HEK293 (cell line): ENCODE data around the gene RPP25L.

ENCODE experiments used
- CTCF ChIA-PET: fragments of 350-600 bp; formaldehyde crosslinking; extraction: SDS; loops from one replicate; lab custom pipeline; 2021; ENCODE audit warnings: antibody characterized with exemption; lab: Yijun Ruan, JAX
- POLR2A ChIA-PET: fragments of 300-600 bp; formaldehyde crosslinking; extraction: SDS; loops from one replicate; lab custom pipeline; 2020; ENCODE audit warnings: antibody characterized with exemption, inconsistent platforms; lab: Yijun Ruan, JAX
- H3K27ac ChIP-seq: fragments of 200-500 bp; sonication (Bioruptor generic); 2 replicates; pipeline ENCODE4 v1.5.1; 2014; ENCODE audit warnings: low read depth, low read length, control low read depth, inconsistent platforms; ENCODE audit errors: extremely low read depth
- H3K36me3 ChIP-seq, 2 experiments: fragments of 200-500 bp in 1 of 2; sonication (Bioruptor generic) in 1 of 2; 1 replicate in 1 of 2; 2 replicates in 1 of 2; pipeline ENCODE4 v1.5.1; 2014 to 2017; ENCODE audit warnings: inconsistent platforms in 2 of 2, low read length in 2 of 2; ENCODE audit not compliant: control insufficient read depth in 2 of 2, insufficient read depth in 1 of 2
- H3K4me1 ChIP-seq: fragments of 200-500 bp; sonication (Bioruptor generic); 2 replicates; pipeline ENCODE4 v1.5.1; 2014; ENCODE audit warnings: mild to moderate bottlenecking, low read length, inconsistent platforms; ENCODE audit not compliant: control insufficient read depth, insufficient read depth
- H3K4me3 ChIP-seq: 2 replicates; pipeline ENCODE4 v1.5.1; 2011; ENCODE audit warnings: low read depth, mild to moderate bottlenecking, control low read depth, low read length, moderate library complexity
- H3K9me3 ChIP-seq: fragments of 200-500 bp; sonication (Bioruptor generic); 2 replicates; pipeline ENCODE4 v1.5.1; 2014; ENCODE audit warnings: low read depth, low read length, inconsistent platforms; ENCODE audit not compliant: control insufficient read depth, insufficient read depth
- GLI2 ChIP-seq: fragments of 450-650 bp; formaldehyde crosslinking; IDR thresholded peaks from 2 replicates; pipeline ENCODE4; 2017; ENCODE audit warnings: missing biosample characterization, missing genetic modification characterization, low read depth, borderline replicate concordance
- GLIS1 ChIP-seq: fragments of 450-650 bp; formaldehyde crosslinking; IDR thresholded peaks from 2 replicates; pipeline ENCODE4 v1.5.1; 2016; ENCODE audit warnings: missing biosample characterization, missing genetic modification characterization
- HOXA7 ChIP-seq: sonication (generic); formaldehyde crosslinking; IDR thresholded peaks from 2 replicates; pipeline ENCODE4 v1.8.1; 2022; ENCODE audit warnings: missing genetic modification reagents, borderline replicate concordance
- TRIM28 ChIP-seq: IDR thresholded peaks from 2 replicates; pipeline ENCODE4 v1.6.1; 2011; ENCODE audit warnings: low read length, control low read depth, borderline replicate concordance
- ZNF18 ChIP-seq: fragments of 450-650 bp; formaldehyde crosslinking; IDR thresholded peaks from 2 replicates; pipeline ENCODE4 v1.5.1; 2016; ENCODE audit warnings: missing biosample characterization, missing genetic modification characterization
- ZNF211 ChIP-seq: fragments of 450-650 bp; formaldehyde crosslinking; IDR thresholded peaks from 2 replicates; pipeline ENCODE4 v1.5.1; 2016; ENCODE audit warnings: low read depth, missing biosample characterization, missing genetic modification characterization
- ZNF335 ChIP-seq: fragments of 450-650 bp; formaldehyde crosslinking; conservative IDR thresholded peaks from 2 replicates; pipeline ENCODE4 v1.5.1; 2016; ENCODE audit warnings: missing biosample characterization, missing genetic modification characterization
- ZNF341 ChIP-seq: fragments of 450-650 bp; formaldehyde crosslinking; IDR thresholded peaks from 2 replicates; pipeline ENCODE4; 2016; ENCODE audit warnings: low read depth, missing biosample characterization, missing genetic modification characterization
- ZNF404 ChIP-seq: fragments of 450-650 bp; formaldehyde crosslinking; IDR thresholded peaks from 2 replicates; pipeline ENCODE4 v1.5.1; 2017; ENCODE audit warnings: missing biosample characterization, missing genetic modification characterization
- ZNF629 ChIP-seq: fragments of 450-650 bp; formaldehyde crosslinking; IDR thresholded peaks from 2 replicates; pipeline ENCODE4 v1.5.1; 2017; ENCODE audit warnings: missing biosample characterization, missing genetic modification characterization
- ZNF664 ChIP-seq: fragments of 450-650 bp; formaldehyde crosslinking; IDR thresholded peaks from 2 replicates; pipeline ENCODE4 v1.5.1; 2016; ENCODE audit warnings: missing biosample characterization, missing genetic modification characterization
- ZNF76 ChIP-seq: fragments of 450-650 bp; formaldehyde crosslinking; IDR thresholded peaks from 2 replicates; pipeline ENCODE4; 2016; ENCODE audit warnings: low read depth, missing biosample characterization, missing genetic modification characterization, borderline replicate concordance
- ZNF785 ChIP-seq: fragments of 450-650 bp; formaldehyde crosslinking; IDR thresholded peaks from 2 replicates; pipeline ENCODE4 v1.5.1; 2016; ENCODE audit warnings: missing biosample characterization, missing genetic modification characterization
- ZNF837 ChIP-seq: fragments of 450-650 bp; formaldehyde crosslinking; IDR thresholded peaks from 2 replicates; pipeline ENCODE4 v1.5.1; 2016; ENCODE audit warnings: missing biosample characterization, missing genetic modification characterization
- ZSCAN4 ChIP-seq: fragments of 450-650 bp; formaldehyde crosslinking; IDR thresholded peaks from 2 replicates; pipeline ENCODE4 v1.5.1; 2017; ENCODE audit warnings: missing biosample characterization, missing genetic modification characterization

Gene RPP25L

GRCh38 chr9:34582787-34583186, 29.1 kb downstream of the RPP25L start (continued):
- no peak for TF ChIP-seq ZNF18 (tag by site-specific recombination)
- TF ChIP-seq ZNF629: no peak
- TF ChIP-seq ZNF211 (tag by site-specific recombination): no peak

- Histone ChIP-seq H3K4me1 (no peaks in the 10 kb centered on the region), H3K36me3 (no peaks in the 10 kb centered on the region), H3K4me3 (no peak overlapping the region), H3K9me3 (no peaks in the 10 kb centered on the region), H3K27ac (no peak overlapping the region)
- CTCF ChIA-PET: interaction anchor here (1.5 to 5.3 kb wide), 5 partner anchors 10 to 34 kb away, joined by 3 to 40 read pairs (median 10); no protein-coding TSS in a partner anchor
- POLR2A ChIA-PET: no interaction called here
- TF ChIP-seq ZNF76 (tag by site-specific recombination) (no peak), ZNF335 (tag by site-specific recombination) (no peak), ZNF837 (tag by site-specific recombination) (no peak), HOXA7 (CRISPR knock-in tag) (no peak), ZNF404 (no peak), GLI2 (tag by site-specific recombination) (no peak), ZSCAN4 (tag by site-specific recombination) (no peak), ZNF664 (tag by site-specific recombination) (peak; percentile 84)
Measured at GRCh38 chr9:34581318-34581717, 30.6 kb downstream of the RPP25L start.

GRCh38 chr9:34580358-34580757, 31.5 kb downstream of the RPP25L start:
- no peak overlapping the region for H3K27ac ChIP-seq
- ChIA-PET POLR2A (interaction anchor here (0.9 kb wide), 1 partner anchor 57 kb away, joined by 3 read pairs; the partner anchor contains the start of gene SIGMAR1), CTCF (interaction anchor here (0.5 to 5.3 kb wide), 7 partner anchors 11 to 78 kb away, joined by 3 to 40 read pairs (median 3); no protein-coding TSS in a partner anchor)
- no peaks in the 10 kb centered on the region for H3K4me1 ChIP-seq
- H3K36me3 ChIP-seq: no peaks in the 10 kb centered on the region
- TF ChIP-seq GLIS1 (tag by site-specific recombination): no peak
- TF ChIP-seq ZNF785 (tag by site-specific recombination): no peak
- H3K4me3 ChIP-seq: no peak overlapping the region
- H3K9me3 ChIP-seq: no peaks in the 10 kb centered on the region

DNA sequence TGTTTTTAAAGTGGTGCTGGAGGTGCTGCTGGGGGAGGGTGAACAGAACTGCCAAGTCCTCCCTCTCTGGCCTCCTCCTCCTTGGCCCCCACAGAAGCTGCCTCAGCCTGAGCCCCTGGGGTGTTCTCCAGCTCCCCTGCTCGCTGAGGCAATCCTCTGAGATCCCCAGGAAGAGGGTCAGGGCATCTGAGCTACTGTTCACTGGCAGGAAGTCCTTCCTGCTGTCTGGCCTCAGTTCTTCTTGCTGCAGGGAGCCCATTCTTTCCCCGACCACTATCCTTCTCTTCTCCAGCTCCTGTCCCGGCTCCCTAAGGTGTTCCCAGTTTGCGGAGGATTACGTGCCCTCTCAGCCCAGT, 32.1 kb downstream of the RPP25L start:
- no peaks in the 10 kb centered on the region for H3K36me3 ChIP-seq
- no peaks in the 10 kb centered on the region for H3K9me3 ChIP-seq
- ChIA-PET POLR2A (interaction anchor here (0.9 to 1.2 kb wide), 2 partner anchors 57 to 77 kb away, joined by 3 to 4 read pairs; partner anchors contain the start of gene SIGMAR1), CTCF (interaction anchor here (0.5 to 5.3 kb wide), 9 partner anchors 9 to 302 kb away, joined by 3 to 40 read pairs (median 3); no protein-coding TSS in a partner anchor)
- H3K27ac ChIP-seq: no peak overlapping the region
- H3K4me1 ChIP-seq: no peaks in the 10 kb centered on the region
- TF ChIP-seq TRIM28 (no peak), ZNF341 (tag by site-specific recombination) (peak; percentile 37; the same call in 1 of the 2 replicates)
- H3K4me3 ChIP-seq: no peak overlapping the region
